H1 (cell line): Measurements from ENCODE around the gene GLCE.

Source experiments
- CTCF ChIP-seq, 3 experiments: IDR thresholded peaks; 1 replicate in 2 of 3; 2 replicates in 1 of 3; pipeline versions ENCODE4 v1.5.1 to v1.6.1; 2011; ENCODE audit warnings: low read length in 3 of 3, mild to moderate bottlenecking in 3 of 3, inconsistent platforms in 2 of 3, low read depth in 1 of 3, moderate library complexity in 1 of 3; ENCODE audit not compliant: insufficient read depth in 1 of 3; ENCODE audit errors: control extremely low read depth in 1 of 3
- EGR1 ChIP-seq: IDR thresholded peaks from 2 replicates; pipeline ENCODE4 v1.6.1; 2011; ENCODE audit warnings: low read depth, low read length, borderline replicate concordance
- TF ChIP-seq, protein P1 (sequence below): IDR thresholded peaks from 2 replicates; pipeline ENCODE4 v1.6.1; 2011; ENCODE audit warnings: low read length, improper control_type of control experiment

DNA sequence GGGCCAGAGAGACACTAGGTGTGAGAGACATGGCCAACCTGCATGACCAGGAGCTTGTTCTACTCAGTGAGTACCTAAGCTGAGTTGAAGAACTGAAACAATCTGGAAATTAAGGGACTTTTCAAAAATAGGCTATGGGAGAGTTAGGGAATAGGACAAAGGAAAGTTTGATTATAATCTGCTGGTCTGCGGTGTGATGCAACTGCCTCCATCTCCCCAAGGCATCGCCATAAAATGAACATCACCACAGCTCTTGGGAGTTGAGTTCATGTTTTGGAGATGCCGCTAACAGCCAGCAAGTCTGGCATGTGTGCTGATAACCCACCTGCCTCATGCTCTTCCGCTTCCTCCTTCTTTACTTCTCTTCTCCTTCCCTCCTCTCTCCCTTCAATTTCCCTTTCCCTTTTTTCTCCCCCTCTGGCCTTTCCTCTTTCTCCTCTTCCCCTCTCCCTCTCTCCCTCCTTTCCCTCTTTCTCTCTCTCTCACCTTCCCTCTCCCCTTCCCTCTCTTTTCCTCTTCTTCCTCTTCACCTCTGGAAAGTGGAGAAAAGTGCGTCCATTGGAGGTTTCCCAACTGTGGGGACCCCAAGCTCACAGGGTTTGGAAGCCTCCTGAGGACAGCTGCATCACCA lies 39.1 kb upstream of the GLCE start:
- no peak for TF ChIP-seq CTCF (IDR thresholded peaks at IDR 0.05; ENCODE audit: control extremely low read depth in 1 of 3, insufficient read depth in 1 of 3, low read depth in 1 of 3, low read length in 3 of 3)
- TF ChIP-seq, protein P1, sequence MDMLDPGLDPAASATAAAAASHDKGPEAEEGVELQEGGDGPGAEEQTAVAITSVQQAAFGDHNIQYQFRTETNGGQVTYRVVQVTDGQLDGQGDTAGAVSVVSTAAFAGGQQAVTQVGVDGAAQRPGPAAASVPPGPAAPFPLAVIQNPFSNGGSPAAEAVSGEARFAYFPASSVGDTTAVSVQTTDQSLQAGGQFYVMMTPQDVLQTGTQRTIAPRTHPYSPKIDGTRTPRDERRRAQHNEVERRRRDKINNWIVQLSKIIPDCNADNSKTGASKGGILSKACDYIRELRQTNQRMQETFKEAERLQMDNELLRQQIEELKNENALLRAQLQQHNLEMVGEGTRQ: no peak
- TF ChIP-seq EGR1: no peak
